WTC11 (cell line): ENCODE results near the gene TAF1L. TPM values are rescaled to one million over a fixed set of nuclear protein-coding genes. Genes with fewer than 3 reads are reported as not detected.

Experiments used
- ATAC-seq: fragments of 200-7000 bp; cut with Tn5 transposase; 2 replicates; pipeline ENCODE4 v1.10.0; 2021; ENCODE audit warnings: mild to moderate bottlenecking, moderate library complexity
- CTCF ChIA-PET: fragments of 300-600 bp; sonication (Branson Sonifier 250); formaldehyde crosslinking; loops from one replicate; lab custom pipeline; 2021; ENCODE audit warnings: antibody characterized with exemption; lab: Charles Lee
- POLR2A ChIA-PET: fragments of 350-600 bp; sonication (Branson Sonifier 250); formaldehyde crosslinking; loops from one replicate; lab custom pipeline; 2021; ENCODE audit warnings: antibody characterized with exemption; lab: Charles Lee
- DNase-seq: peaks from one replicate; pipeline ENCODE4 v3.0.0; 2021; ENCODE audit warnings: low spot score
- H3K27ac Mint-ChIP-seq: 2 replicates; pipeline ENCODE4 v1.8.0; 2021; ENCODE audit warnings: mixed read lengths
- H3K27me3 Mint-ChIP-seq: 2 replicates; pipeline ENCODE4 v1.8.0; 2021; ENCODE audit warnings: low read depth, mild to moderate bottlenecking, moderate library complexity, mixed read lengths
- H3K36me3 Mint-ChIP-seq: 2 replicates; pipeline ENCODE4 v1.8.0; 2021; ENCODE audit warnings: mixed read lengths
- H3K4me1 Mint-ChIP-seq: 2 replicates; pipeline ENCODE4 v1.8.0; 2022; ENCODE audit warnings: mixed read lengths
- H3K4me3 Mint-ChIP-seq: 2 replicates; pipeline ENCODE4 v1.8.0; 2021; ENCODE audit warnings: mild to moderate bottlenecking, moderate library complexity, mixed read lengths
- H3K9me3 Mint-ChIP-seq: 2 replicates; pipeline ENCODE4 v1.8.0; 2021; ENCODE audit warnings: mixed read lengths
- CBFB ChIP-seq: sonication (generic); formaldehyde crosslinking; IDR thresholded peaks from 2 replicates; pipeline ENCODE4 v1.8.1; 2022; ENCODE audit warnings: mild to moderate bottlenecking, low read depth, missing genetic modification reagents
- EMX1 ChIP-seq: fragments of 250-450 bp; sonication (Bioruptor Pico); IDR thresholded peaks from 2 replicates; pipeline ENCODE4 v1.8.0; 2021; ENCODE audit warnings: mild to moderate bottlenecking
- FOXK1 ChIP-seq: sonication (generic); formaldehyde crosslinking; IDR thresholded peaks from 2 replicates; pipeline ENCODE4 v1.8.0; 2022; ENCODE audit warnings: mild to moderate bottlenecking, moderate library complexity, missing genetic modification reagents
- NR2C2 ChIP-seq: sonication (generic); formaldehyde crosslinking; IDR thresholded peaks from 2 replicates; pipeline ENCODE4 v1.8.0; 2022; ENCODE audit warnings: mild to moderate bottlenecking, missing genetic modification reagents
- NR3C1 ChIP-seq: sonication (generic); formaldehyde crosslinking; conservative IDR thresholded peaks from 2 replicates; pipeline ENCODE4 v1.8.1; 2023; ENCODE audit warnings: low read depth, mild to moderate bottlenecking, missing genetic modification reagents
- OVOL2 ChIP-seq: fragments of 250-450 bp; sonication (Bioruptor Pico); IDR thresholded peaks from 2 replicates; pipeline ENCODE4 v1.9.0; 2021; ENCODE audit warnings: mild to moderate bottlenecking, borderline replicate concordance
- PRRX2 ChIP-seq: fragments of 250-450 bp; sonication (Bioruptor Pico); IDR thresholded peaks from 2 replicates; pipeline ENCODE4 v1.8.0; 2021; ENCODE audit warnings: mild to moderate bottlenecking
- SP1 ChIP-seq: sonication (generic); formaldehyde crosslinking; conservative IDR thresholded peaks from 2 replicates; pipeline ENCODE4 v1.8.1; 2022; ENCODE audit warnings: missing genetic modification reagents
- TEAD4 ChIP-seq: sonication (generic); formaldehyde crosslinking; IDR thresholded peaks from 2 replicates; pipeline ENCODE4 v1.8.0; 2022; ENCODE audit warnings: mild to moderate bottlenecking, missing genetic modification reagents
- ZNF121 ChIP-seq: sonication (generic); formaldehyde crosslinking; IDR thresholded peaks from 2 replicates; pipeline ENCODE4 v1.8.0; 2023; ENCODE audit warnings: missing genetic modification reagents
- ZNF219 ChIP-seq: sonication (generic); formaldehyde crosslinking; IDR thresholded peaks from 2 replicates; pipeline ENCODE4 v1.8.0; 2023; ENCODE audit warnings: missing genetic modification reagents, mild to moderate bottlenecking, borderline replicate concordance
- ZNF396 ChIP-seq: fragments of 250-450 bp; sonication (Bioruptor Pico); IDR thresholded peaks from 2 replicates; pipeline ENCODE4 v1.8.0; 2021; ENCODE audit warnings: mild to moderate bottlenecking, moderate library complexity, borderline replicate concordance
- ZNF416 ChIP-seq: fragments of 250-450 bp; sonication (Bioruptor Pico); IDR thresholded peaks from 2 replicates; pipeline ENCODE4 v1.9.0; 2021; ENCODE audit warnings: mild to moderate bottlenecking, inconsistent platforms
- total RNA-seq: library from RNA; stranded (reverse); gene quantifications from 3 replicates; pipeline ENCODE4 v1.2.3, GENCODE V29; 2021
- TF ChIP-seq, protein P1 (sequence below): sonication (generic); formaldehyde crosslinking; IDR thresholded peaks from 2 replicates; pipeline ENCODE4 v1.8.0; 2023; ENCODE audit warnings: missing genetic modification reagents, mild to moderate bottlenecking, borderline replicate concordance
- TF ChIP-seq, protein P2 (sequence below): fragments of 250-450 bp; sonication (Bioruptor Pico); IDR thresholded peaks from 2 replicates; pipeline ENCODE4 v1.8.0; 2021; ENCODE audit warnings: mild to moderate bottlenecking
- TF ChIP-seq, protein P3 (sequence below): sonication (generic); formaldehyde crosslinking; IDR thresholded peaks from 2 replicates; pipeline ENCODE4 v1.8.1; 2023; ENCODE audit warnings: mild to moderate bottlenecking, moderate library complexity, missing genetic modification reagents
- TF ChIP-seq, protein P4 (sequence below): sonication (generic); formaldehyde crosslinking; conservative IDR thresholded peaks from 2 replicates; pipeline ENCODE4 v1.8.1; 2022; ENCODE audit warnings: mild to moderate bottlenecking, missing genetic modification reagents
- TF ChIP-seq, protein P5 (sequence below): fragments of 250-450 bp; sonication (Bioruptor Pico); conservative IDR thresholded peaks from 2 replicates; pipeline ENCODE4 v1.9.0; 2021; ENCODE audit warnings: mild to moderate bottlenecking
- TF ChIP-seq, protein P6 (sequence below): fragments of 250-450 bp; sonication (Bioruptor Pico); IDR thresholded peaks from 2 replicates; pipeline ENCODE4 v2.1.2; 2022; ENCODE audit warnings: mild to moderate bottlenecking, moderate library complexity

Gene TAF1L
- total RNA-seq, 1 experiment from 2014 or later, result 0.09 TPM

DNA sequence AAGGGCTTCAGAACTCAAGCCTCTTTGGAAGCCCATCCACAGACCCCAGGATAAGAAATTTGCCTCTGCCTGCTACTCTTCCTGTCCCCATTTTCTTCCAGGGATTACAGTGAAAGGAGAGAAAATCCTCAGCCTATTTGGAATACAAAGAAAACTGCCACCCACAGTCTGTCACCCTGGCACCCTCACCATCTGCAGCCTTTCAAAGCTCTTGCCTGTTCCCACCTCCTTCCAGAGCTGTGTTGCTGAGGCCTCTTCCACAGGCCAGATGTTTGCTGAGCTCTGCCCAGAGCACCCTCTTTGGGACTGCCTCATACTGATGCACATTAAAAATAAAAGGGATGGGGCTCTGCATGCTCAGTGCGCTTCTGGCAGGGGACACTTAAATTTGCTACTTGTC, 35.9 kb upstream of the TAF1L start:
- POLR2A ChIA-PET, result no interaction called here
- Mint-ChIP-seq H3K9me3 (0 out of 2 replicates have a peak, but pooled peaks cover 2% of the 10 kb centered on the region), H3K4me1 (no peaks in the 10 kb centered on the region), H3K4me3 (no peak overlapping the region), H3K27ac (no peak overlapping the region), H3K36me3 (no peaks in the 10 kb centered on the region), H3K27me3 (peaks cover 13% of the 10 kb centered on the region)
- CTCF ChIA-PET, result interaction anchor here (0.5 kb wide), 1 partner anchor 36 kb away, joined by 4 read pairs; the partner anchor contains the start of gene TAF1L
- TF ChIP-seq PRRX2 (CRISPR knock-in tag), result no peak
- TF ChIP-seq FOXK1, result no peak
- TF ChIP-seq NR3C1 (CRISPR knock-in tag), result no peak
- TF ChIP-seq ZNF121 (CRISPR knock-in tag), result no peak
- TF ChIP-seq EMX1 (CRISPR knock-in tag), result no peak
- TF ChIP-seq, protein P1, sequence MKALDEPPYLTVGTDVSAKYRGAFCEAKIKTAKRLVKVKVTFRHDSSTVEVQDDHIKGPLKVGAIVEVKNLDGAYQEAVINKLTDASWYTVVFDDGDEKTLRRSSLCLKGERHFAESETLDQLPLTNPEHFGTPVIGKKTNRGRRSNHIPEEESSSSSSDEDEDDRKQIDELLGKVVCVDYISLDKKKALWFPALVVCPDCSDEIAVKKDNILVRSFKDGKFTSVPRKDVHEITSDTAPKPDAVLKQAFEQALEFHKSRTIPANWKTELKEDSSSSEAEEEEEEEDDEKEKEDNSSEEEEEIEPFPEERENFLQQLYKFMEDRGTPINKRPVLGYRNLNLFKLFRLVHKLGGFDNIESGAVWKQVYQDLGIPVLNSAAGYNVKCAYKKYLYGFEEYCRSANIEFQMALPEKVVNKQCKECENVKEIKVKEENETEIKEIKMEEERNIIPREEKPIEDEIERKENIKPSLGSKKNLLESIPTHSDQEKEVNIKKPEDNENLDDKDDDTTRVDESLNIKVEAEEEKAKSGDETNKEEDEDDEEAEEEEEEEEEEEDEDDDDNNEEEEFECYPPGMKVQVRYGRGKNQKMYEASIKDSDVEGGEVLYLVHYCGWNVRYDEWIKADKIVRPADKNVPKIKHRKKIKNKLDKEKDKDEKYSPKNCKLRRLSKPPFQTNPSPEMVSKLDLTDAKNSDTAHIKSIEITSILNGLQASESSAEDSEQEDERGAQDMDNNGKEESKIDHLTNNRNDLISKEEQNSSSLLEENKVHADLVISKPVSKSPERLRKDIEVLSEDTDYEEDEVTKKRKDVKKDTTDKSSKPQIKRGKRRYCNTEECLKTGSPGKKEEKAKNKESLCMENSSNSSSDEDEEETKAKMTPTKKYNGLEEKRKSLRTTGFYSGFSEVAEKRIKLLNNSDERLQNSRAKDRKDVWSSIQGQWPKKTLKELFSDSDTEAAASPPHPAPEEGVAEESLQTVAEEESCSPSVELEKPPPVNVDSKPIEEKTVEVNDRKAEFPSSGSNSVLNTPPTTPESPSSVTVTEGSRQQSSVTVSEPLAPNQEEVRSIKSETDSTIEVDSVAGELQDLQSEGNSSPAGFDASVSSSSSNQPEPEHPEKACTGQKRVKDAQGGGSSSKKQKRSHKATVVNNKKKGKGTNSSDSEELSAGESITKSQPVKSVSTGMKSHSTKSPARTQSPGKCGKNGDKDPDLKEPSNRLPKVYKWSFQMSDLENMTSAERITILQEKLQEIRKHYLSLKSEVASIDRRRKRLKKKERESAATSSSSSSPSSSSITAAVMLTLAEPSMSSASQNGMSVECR (CRISPR knock-in tag), result no peak
- no peak for TF ChIP-seq ZNF396 (CRISPR knock-in tag)
- TF ChIP-seq, protein P2, sequence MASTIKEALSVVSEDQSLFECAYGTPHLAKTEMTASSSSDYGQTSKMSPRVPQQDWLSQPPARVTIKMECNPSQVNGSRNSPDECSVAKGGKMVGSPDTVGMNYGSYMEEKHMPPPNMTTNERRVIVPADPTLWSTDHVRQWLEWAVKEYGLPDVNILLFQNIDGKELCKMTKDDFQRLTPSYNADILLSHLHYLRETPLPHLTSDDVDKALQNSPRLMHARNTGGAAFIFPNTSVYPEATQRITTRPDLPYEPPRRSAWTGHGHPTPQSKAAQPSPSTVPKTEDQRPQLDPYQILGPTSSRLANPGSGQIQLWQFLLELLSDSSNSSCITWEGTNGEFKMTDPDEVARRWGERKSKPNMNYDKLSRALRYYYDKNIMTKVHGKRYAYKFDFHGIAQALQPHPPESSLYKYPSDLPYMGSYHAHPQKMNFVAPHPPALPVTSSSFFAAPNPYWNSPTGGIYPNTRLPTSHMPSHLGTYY (CRISPR knock-in tag), result no peak
- no peak for TF ChIP-seq CBFB (CRISPR knock-in tag)
- no peak for TF ChIP-seq SP1
- TF ChIP-seq ZNF219 (CRISPR knock-in tag), result no peak
- TF ChIP-seq TEAD4 (CRISPR knock-in tag), result no peak
- TF ChIP-seq, protein P3, sequence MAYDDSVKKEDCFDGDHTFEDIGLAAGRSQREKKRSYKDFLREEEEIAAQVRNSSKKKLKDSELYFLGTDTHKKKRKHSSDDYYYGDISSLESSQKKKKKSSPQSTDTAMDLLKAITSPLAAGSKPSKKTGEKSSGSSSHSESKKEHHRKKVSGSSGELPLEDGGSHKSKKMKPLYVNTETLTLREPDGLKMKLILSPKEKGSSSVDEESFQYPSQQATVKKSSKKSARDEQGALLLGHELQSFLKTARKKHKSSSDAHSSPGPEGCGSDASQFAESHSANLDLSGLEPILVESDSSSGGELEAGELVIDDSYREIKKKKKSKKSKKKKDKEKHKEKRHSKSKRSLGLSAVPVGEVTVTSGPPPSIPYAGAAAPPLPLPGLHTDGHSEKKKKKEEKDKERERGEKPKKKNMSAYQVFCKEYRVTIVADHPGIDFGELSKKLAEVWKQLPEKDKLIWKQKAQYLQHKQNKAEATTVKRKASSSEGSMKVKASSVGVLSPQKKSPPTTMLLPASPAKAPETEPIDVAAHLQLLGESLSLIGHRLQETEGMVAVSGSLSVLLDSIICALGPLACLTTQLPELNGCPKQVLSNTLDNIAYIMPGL, result no peak
- TF ChIP-seq, protein P4, sequence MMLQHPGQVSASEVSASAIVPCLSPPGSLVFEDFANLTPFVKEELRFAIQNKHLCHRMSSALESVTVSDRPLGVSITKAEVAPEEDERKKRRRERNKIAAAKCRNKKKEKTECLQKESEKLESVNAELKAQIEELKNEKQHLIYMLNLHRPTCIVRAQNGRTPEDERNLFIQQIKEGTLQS (CRISPR knock-in tag), result no peak
- no peak for TF ChIP-seq NR2C2
- TF ChIP-seq, protein P5, sequence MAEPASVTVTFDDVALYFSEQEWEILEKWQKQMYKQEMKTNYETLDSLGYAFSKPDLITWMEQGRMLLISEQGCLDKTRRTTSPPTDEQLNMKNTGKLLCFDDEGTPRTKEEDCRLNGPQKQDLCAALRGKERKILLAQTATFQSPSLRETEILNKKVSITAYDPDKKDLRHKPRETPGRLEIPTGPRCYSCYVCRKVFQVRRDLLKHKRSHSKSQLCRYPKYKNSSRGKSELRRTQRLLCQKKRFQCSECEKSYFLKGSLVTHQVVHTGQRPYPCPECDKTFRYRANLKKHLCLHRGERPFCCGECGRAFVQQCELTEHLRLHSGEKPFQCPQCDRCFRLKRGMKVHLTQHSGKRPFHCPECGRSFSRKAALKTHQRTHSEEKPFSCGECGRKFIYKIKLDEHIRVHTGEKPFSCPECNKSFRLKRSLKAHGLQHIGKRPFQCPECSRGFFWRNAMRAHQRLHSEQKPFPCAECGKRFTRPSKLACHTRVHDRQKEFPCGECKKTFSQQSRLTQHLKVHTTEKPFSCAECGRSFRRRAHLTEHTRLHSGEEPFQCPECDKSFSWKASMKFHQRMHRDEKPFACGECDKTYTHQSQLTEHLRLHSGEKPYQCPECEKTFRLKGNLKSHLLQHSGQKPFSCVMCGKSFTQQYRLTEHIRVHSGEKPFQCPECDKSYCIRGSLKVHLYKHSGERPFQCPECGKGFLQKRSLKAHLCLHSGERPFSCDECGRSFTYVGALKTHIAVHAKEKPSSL (CRISPR knock-in tag), result no peak
- no peak for TF ChIP-seq ZNF416 (CRISPR knock-in tag)
- DNase-seq (no peak), ATAC-seq (no peak)

DNA sequence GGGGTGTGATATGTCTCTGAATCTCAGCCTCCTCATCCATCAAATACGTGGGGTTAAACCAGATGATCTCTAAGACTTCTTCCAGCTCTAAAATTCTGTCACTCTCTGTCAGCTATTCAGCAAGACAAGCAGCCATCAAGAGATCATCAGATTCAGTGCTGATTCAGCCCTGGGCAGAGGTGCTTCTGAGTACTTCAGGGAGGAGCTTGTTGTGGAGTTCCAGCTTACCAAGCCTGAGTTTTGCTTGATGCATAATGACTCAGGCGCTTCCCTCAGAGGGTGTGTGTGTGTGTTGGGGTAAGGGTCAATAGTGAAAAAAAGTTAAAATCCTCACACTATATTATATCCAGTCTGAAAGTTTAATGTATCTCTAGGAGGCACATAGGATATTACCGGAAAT, 29.6 kb upstream of the TAF1L start:
- ATAC-seq, result no peak; the same call in 1 of the 2 replicates
- no peak overlapping the region for H3K27ac Mint-ChIP-seq
- POLR2A ChIA-PET, result no interaction called here
- TF ChIP-seq, protein P6, sequence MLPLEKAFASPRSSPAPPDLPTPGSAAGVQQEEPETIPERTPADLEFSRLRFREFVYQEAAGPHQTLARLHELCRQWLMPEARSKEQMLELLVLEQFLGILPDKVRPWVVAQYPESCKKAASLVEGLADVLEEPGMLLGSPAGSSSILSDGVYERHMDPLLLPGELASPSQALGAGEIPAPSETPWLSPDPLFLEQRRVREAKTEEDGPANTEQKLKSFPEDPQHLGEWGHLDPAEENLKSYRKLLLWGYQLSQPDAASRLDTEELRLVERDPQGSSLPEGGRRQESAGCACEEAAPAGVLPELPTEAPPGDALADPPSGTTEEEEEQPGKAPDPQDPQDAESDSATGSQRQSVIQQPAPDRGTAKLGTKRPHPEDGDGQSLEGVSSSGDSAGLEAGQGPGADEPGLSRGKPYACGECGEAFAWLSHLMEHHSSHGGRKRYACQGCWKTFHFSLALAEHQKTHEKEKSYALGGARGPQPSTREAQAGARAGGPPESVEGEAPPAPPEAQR (CRISPR knock-in tag), result no peak
- no peak for TF ChIP-seq OVOL2 (CRISPR knock-in tag)
- H3K36me3 Mint-ChIP-seq, result peaks cover 16% of the 10 kb centered on the region
- no peak overlapping the region for H3K4me3 Mint-ChIP-seq
- H3K9me3 Mint-ChIP-seq, result peaks cover 26% of the 10 kb centered on the region
- CTCF ChIA-PET, result interaction anchor here (0.9 to 1.3 kb wide), 2 partner anchors 76 to 303 kb away, joined by 3 read pairs; no protein-coding TSS in a partner anchor
- peaks cover 7% of the 10 kb centered on the region for H3K27me3 Mint-ChIP-seq
- no peaks in the 10 kb centered on the region for H3K4me1 Mint-ChIP-seq
- DNase-seq, result no peak
